Motor neuron (in vitro differentiated cells): ENCODE data around the gene ESCO1. TPM values are rescaled to one million over a fixed set of nuclear protein-coding genes. Genes with fewer than 3 reads are reported as not detected.

Source experiments
- ATAC-seq, 8 experiments: fragments of 200-7000 bp; cut with Tn5 transposase; replicated peaks in 6 of 8; 2 replicates each; pipeline ENCODE4 v1.8.0; 2021; ENCODE audit warnings: mild to moderate bottlenecking in 8 of 8, moderate library complexity in 8 of 8
- H3K27ac ChIP-seq, 2 donors: fragments of 250-450 bp; sonication (Bioruptor Pico); 2 replicates each; pipeline ENCODE4 v1.9.0; 2021; ENCODE audit warnings: antibody characterized with exemption in 2 of 2, mild to moderate bottlenecking in 2 of 2, moderate library complexity in 1 of 2
- H3K4me1 ChIP-seq, 2 donors: fragments of 250-450 bp; sonication (Bioruptor Pico); replicated peaks in 1 of 2; 2 replicates each; pipeline ENCODE4 v1.6.1; 2021; ENCODE audit warnings: antibody characterized with exemption in 2 of 2, mild to moderate bottlenecking in 2 of 2, moderate library complexity in 1 of 2
- H3K4me3 ChIP-seq, 5 donors: fragments of 250-450 bp; sonication (Bioruptor Pico); 2 replicates each; pipeline ENCODE4 v1.9.0; 2021; ENCODE audit warnings: antibody characterized with exemption in 5 of 5, mild to moderate bottlenecking in 5 of 5, moderate library complexity in 4 of 5
- WGBS, 10 experiments: fragments of 450-650 bp; shearing (Covaris generic); methylation state at CpG; one replicate each; pipeline ENCODE4 v1.0.0; 2022; 5-methylcytosine and 5-hydroxymethylcytosine counted together
- in situ Hi-C, 9 experiments: fragments of 400-800 bp; cut with MboI; loops; one replicate each; pipeline ENCODE4 v1.15.0; 2021; ENCODE audit warnings: low sequenced_read_pairs in 9 of 9, low pct_unique_long_range_greater_than_20kb in 2 of 9; ENCODE audit not compliant: unreplicated experiment in 9 of 9
- total RNA-seq, 8 experiments: library from RNA; unstranded; fragments of 300-600 nt; gene quantifications; 2 replicates each; pipeline versions ENCODE4 v1.2.3 to v1.2.4, GENCODE V29; 2022

Gene ESCO1
- total RNA-seq, 8 experiments from 2014 or later = 13.8 to 38.2 (median 24.2) TPM

DNA sequence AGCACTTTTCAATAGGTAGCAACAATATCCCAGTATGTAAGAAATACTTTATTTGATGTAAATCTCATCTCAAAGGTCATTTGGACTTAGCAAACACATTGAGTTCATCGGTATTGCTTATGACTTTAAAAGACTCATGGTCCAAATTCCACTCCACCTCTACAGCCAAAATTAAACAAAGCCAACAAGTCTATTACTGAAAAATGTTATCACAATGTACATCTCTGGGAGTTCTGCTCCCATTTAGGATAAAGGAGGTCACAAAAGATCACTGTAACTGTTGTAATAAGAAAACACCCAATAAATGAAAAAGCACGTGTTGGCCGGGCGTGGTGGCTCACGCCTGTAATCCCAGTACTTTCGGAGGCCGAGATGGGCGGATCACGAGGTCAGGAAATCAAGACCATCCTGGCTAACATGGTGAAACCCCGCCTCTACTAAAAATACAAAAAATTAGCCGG lies 50.0 kb downstream of the ESCO1 start:
- no peak for ATAC-seq
- no peak overlapping the region for H3K4me3 ChIP-seq
- H3K4me1 ChIP-seq = no peaks in the 10 kb centered on the region
- in situ Hi-C loops = no loop called here
- 90 to 100% (median 100%) methylated on average over 2 to 10 of the region's 11 CpGs; no CpG with 5 or more reads in 1 of the 10 experiments for WGBS, 10 experiments
- H3K27ac ChIP-seq = no peak overlapping the region

DNA sequence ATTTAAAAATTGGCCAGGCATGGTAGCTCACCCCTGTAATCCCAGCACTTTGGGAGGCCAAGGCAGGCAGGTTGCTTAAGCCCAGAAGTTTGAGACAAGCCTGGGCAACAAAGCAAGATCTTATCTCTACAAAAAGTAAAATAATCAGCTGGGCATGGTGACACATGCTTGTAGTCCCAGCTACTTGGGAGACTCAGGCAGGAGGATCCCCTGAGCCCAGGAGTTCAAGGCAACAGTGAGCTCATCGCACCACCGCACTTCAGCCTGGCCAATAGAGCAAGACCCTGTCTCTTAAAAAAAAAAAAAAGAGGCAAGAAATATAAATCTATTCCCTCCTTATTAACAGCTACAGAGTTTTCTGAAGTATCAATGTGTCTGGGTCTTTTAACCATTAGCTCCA lies 51.9 kb downstream of the ESCO1 start:
- in situ Hi-C loops = no loop called here
- Histone ChIP-seq H3K27ac (no peak overlapping the region), H3K4me1 (no peaks in the 10 kb centered on the region), H3K4me3 (no peak overlapping the region)
- ATAC-seq = no peak
- WGBS, 10 experiments = 92 to 100% (median 100%) methylated on average over 2 of the region's 2 CpGs; no CpG with 5 or more reads in 3 of the 10 experiments

DNA sequence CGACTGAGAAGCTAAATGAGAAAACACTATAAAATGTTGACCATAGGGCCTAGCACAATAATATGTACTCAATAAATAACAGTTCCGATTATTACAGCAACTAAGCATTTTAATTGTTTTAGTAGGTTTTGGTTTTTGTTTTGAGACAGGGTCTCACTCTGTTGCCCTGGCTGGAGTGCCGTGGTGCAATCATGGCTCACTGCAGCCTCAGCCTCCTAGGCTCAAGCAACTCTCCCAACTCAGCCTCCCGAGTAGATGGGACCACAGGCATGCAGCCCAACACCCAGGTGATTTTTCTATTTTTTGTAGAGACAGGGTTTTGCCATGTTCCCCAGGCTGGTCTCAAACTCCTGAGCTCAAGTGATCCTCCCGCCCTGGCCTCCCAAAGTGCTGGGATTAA lies 54.1 kb downstream of the ESCO1 start:
- H3K27ac ChIP-seq = no peak overlapping the region
- H3K4me1 ChIP-seq = no peaks in the 10 kb centered on the region
- WGBS, 10 experiments = 64 to 100% (median 93%) methylated on average over 1 to 4 of the region's 5 CpGs; no CpG with 5 or more reads in 1 of the 10 experiments
- no peak for ATAC-seq
- in situ Hi-C loops = no loop called here
- H3K4me3 ChIP-seq = no peak overlapping the region

DNA sequence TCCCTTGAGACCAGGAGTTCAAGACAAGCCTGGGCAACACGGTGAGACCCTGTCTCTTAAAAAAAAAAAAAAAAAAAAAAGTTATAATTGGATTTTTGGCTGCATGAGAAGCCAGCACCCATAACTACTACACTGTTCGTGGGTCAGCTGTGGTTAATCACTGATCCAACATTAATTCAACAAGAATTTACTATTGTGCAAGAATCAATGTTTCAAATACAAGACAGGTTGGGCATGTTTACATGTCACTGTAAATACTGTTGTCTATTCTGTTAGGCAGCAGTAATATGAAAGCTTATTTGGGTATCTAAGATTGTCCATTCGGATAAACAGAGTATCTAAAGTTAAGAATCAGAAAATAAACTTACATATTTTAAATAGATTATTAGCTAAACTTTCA lies 62.3 kb downstream of the ESCO1 start:
- ATAC-seq = no peak
- in situ Hi-C loops = no loop called here
- 85 to 100% (median 92%) methylated on average over 1 to 3 of the region's 3 CpGs; no CpG with 5 or more reads in 1 of the 10 experiments for WGBS, 10 experiments
- Histone ChIP-seq H3K27ac (no peak overlapping the region), H3K4me1 (no peaks in the 10 kb centered on the region), H3K4me3 (no peak overlapping the region)

DNA sequence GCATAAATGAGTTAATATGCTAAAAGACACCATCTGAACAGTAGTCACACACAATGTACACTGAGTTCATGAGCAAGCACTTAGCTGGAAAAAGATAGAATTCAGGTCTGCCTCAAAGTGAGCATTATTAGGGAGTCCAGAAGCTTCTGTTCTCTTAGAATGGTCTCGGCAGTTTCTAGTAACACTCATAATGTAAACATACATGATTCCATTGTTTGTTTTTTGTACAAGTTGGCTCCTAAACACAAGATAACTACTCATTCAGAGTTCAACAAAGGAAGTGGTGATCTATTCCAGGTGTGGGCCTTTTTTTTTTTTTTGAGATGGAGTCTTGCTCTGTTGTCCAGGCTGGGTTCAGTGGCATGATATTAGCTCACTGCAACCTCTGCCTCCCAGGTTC lies 66.2 kb downstream of the ESCO1 start:
- no peak for ATAC-seq
- no peak overlapping the region for H3K27ac ChIP-seq
- in situ Hi-C loops = no loop called here
- H3K4me3 ChIP-seq = no peak overlapping the region
- WGBS, 10 experiments = 75 to 100% (median 100%) methylated on average over 1 of the region's 1 CpG; no CpG with 5 or more reads in 3 of the 10 experiments
- H3K4me1 ChIP-seq = no peaks in the 10 kb centered on the region

DNA sequence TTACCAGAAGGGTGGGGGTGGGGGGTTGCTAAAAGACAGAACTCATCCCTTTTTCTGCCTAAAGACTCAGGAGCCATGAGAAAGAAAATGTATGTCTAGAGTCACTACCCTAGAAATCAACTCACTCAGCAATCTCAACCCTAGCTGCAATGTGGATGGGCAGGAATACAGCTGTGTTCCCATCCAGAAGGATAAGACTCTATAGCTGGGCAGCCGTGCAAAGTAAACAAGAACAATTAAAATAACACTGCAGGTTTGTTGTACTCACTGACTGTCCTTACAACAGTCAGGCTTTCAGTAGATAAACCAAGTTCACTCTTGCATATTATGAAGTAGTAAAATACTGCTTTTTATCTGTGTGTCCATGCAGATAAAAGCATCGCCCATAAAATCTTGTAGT lies 74.0 kb downstream of the ESCO1 start:
- no peak for ATAC-seq
- 79 to 100% (median 98%) methylated on average over 1 to 2 of the region's 2 CpGs; no CpG with 5 or more reads in 2 of the 10 experiments for WGBS, 10 experiments
- no peak overlapping the region for H3K27ac ChIP-seq
- no peak overlapping the region for H3K4me3 ChIP-seq
- no peaks in the 10 kb centered on the region for H3K4me1 ChIP-seq
- in situ Hi-C loops = no loop called here

DNA sequence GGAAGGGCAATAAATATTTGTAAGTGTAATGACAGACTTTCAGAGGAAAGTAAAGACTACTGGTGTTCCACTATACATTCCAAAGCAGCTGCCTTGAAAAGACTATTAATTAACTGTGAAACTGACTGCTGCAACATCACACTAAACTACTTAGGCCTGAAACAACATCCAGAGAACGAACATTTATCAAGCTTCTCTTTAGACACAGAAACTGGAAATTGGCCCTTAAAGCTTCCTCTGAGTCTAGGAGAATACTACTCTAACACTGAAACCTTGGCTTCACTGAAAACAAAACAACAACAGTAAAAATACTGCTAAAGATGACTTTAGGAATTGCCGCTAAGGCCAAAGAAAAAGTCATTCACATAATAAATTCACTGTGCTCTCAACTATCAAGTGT lies 74.6 kb downstream of the ESCO1 start:
- Histone ChIP-seq H3K4me3 (no peak overlapping the region), H3K27ac (no peak overlapping the region), H3K4me1 (no peaks in the 10 kb centered on the region)
- no peak for ATAC-seq
- in situ Hi-C loops = no loop called here
- WGBS, 10 experiments = 71 to 100% (median 91%) methylated on average over 1 to 2 of the region's 2 CpGs

DNA sequence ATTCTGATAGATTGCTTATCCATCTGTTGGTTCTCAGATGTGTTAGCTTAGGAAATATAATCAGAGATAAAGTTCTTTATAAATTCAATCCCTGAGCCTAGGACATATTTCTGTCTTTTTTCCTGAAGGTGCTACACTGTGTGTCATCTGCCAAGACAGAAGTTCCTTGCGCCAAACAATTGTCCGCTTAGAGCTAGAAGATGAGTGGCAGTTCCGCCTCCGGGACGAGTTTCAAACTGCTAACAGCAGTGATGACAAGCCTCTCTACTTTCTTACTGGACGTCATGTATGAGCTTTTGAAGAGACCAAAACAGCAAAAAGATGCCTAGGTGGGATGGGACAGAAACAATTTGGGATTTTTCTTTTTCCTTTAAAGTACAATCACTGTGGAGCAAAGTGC lies 78.0 kb downstream of the ESCO1 start:
- in situ Hi-C loops = loop anchor here in 1 of 9 experiments (25.0 kb wide), 1 partner anchor 110 kb away; no protein-coding TSS in a partner anchor
- Histone ChIP-seq H3K27ac (no peak overlapping the region), H3K4me1 (no peaks in the 10 kb centered on the region), H3K4me3 (no peak overlapping the region)
- ATAC-seq = no peak
- 90 to 100% (median 96%) methylated on average over 2 to 6 of the region's 6 CpGs; no CpG with 5 or more reads in 5 of the 10 experiments for WGBS, 10 experiments

DNA sequence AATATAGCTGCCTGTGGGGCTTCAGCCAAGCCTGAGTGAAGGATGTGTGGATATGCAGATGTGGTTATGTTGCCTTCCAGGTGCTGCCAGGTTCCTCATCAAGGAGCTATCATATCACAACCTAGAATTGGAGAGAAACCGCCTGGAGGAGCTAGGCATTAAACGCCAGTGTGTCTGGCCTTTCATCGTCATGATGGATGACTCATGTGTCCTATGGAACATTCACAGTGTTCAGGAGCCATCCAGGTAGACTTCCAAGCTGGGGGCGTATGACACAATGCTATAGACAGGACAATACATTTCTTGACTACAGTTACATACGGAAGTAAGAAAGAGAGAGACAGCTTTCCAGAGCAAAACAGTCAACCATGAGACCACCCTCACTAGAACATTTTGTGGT lies 86.8 kb downstream of the ESCO1 start:
- Histone ChIP-seq H3K4me1 (no peaks in the 10 kb centered on the region), H3K4me3 (no peak overlapping the region), H3K27ac (no peak overlapping the region)
- 91 to 100% (median 100%) methylated on average over 1 to 4 of the region's 5 CpGs; no CpG with 5 or more reads in 3 of the 10 experiments for WGBS, 10 experiments
- in situ Hi-C loops = loop anchor here in 1 of 9 experiments (25.0 kb wide), 1 partner anchor 101 kb away; no protein-coding TSS in a partner anchor
- ATAC-seq = no peak

DNA sequence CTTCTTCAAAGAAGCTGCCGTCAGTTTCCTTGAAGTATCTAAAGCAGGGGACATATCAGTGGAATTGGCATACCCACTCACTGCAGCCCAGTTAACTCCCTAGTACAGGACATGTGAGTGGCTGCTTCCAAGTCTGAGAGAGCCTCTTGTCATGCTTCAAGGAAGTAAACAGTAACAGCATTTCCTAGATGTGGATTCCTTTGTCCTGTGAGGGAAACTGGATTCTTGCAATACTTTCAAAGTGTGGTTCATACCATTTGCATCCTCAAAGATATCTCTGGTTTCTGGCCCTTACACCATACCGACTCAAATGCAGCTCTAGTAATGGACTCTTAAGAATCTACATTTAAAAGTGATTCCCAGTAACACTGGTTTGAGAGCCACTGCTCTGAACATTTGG lies 87.2 kb downstream of the ESCO1 start:
- ATAC-seq = no peak
- H3K27ac ChIP-seq = no peak overlapping the region
- no peaks in the 10 kb centered on the region for H3K4me1 ChIP-seq
- H3K4me3 ChIP-seq = no peak overlapping the region
- in situ Hi-C loops = loop anchor here in 1 of 9 experiments (25.0 kb wide), 1 partner anchor 101 kb away; no protein-coding TSS in a partner anchor
- WGBS, 10 experiments = 88 to 100% (median 100%) methylated on average over 1 to 2 of the region's 2 CpGs; no CpG with 5 or more reads in 5 of the 10 experiments

DNA sequence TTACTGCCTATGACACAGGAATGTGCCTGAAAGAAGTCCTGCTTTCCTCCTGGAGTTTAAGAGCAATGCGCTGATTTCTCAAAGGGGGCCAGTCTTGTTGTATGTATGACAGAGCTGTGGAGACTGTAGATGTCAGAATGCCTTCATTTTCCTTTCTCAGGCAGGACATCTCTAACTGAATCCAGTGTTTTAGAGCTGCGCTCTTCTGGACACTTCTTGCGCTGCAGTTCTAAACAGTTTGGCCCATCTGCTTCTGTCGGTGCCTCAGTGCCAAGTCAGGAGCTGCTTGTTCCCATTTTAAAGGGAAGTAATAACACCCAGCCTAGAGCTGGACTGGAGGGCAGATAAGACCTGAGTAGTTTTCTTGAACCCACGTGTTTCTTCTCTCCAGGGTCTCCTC lies 91.4 kb downstream of the ESCO1 start:
- ATAC-seq = peak in 1 of 8 experiments; percentile 17

DNA sequence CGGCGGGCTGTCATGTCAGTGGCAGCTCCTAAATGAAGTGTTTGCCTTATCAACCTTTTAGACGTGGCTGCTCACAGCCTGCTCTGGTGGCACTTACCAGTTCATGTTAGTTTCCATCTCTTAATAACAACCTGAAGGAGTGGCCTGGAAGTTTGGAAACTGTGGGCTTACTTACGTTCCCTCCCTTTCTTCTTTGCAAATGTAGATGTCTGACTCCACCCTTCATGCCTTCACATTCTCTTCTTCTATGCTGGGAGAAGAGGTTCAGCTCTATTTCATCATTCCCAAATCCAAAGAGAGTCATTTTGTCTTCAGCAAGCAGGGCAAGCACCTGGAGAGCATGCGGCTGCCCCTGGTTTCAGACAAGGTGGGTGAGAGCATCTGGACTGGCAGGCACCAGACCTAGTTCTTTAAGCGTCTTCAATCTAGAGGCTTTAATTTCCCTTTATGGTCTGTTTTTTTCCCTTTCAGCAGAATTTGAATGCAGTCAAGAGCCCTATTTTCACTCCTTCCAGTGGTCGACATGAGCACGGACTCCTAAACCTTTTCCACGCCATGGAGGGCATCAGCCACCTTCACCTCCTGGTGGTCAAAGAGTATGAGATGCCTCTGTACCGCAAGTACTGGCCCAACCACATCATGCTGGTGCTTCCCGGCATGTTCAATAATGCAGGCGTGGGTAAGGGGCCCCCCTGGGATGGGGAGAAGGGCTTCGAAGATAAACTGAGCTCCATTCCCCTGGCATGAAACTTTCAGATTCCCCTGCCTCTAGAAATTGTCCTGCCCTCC lies 92.4 kb downstream of the ESCO1 start:
- no peak overlapping the region for H3K27ac ChIP-seq
- peak in 3 of 8 experiments; percentile 83 to 94 (median 91) for ATAC-seq
- in situ Hi-C loops = loop anchor here in 1 of 9 experiments (25.0 kb wide), 1 partner anchor 96 kb away; no protein-coding TSS in a partner anchor
- H3K4me3 ChIP-seq = no peak overlapping the region
- WGBS, 10 experiments = 0 to 100% (median 83%) methylated on average over 1 to 7 of the region's 13 CpGs
- no peaks in the 10 kb centered on the region for H3K4me1 ChIP-seq

More for the DNA sequence above, 91.4 kb downstream of the ESCO1 start:
- H3K4me1 ChIP-seq = no peaks in the 10 kb centered on the region
- WGBS, 10 experiments = 20 to 100% (median 82%) methylated on average over 1 to 5 of the region's 5 CpGs
- H3K4me3 ChIP-seq = no peak overlapping the region
- H3K27ac ChIP-seq = no peak overlapping the region
- in situ Hi-C loops = loop anchor here in 1 of 9 experiments (25.0 kb wide), 1 partner anchor 97 kb away; no protein-coding TSS in a partner anchor

DNA sequence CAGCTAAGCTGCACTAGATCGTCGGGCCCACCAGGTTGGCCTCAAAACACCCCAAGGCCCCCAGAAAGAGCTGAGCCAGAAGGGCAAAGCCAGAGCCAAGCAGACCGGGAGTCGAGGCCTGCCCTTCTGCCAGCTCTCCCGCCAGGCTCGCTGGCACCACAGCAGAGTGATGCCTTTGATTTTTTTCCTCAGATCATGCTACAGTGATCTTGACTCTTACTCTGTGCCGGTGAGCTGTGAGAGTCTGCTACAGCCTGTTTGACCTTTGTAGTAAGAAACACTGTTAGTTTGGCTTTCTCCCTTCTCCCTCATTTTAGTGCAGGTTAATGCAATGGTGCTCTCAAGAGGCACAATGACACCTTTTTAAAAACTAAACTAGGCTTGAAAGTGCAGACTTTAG lies 97.8 kb downstream of the ESCO1 start:
- Histone ChIP-seq H3K4me1 (no peaks in the 10 kb centered on the region), H3K27ac (no peak overlapping the region), H3K4me3 (no peak overlapping the region)
- ATAC-seq = no peak
- in situ Hi-C loops = loop anchor here in 1 of 9 experiments (25.0 kb wide), 1 partner anchor 90 kb away; no protein-coding TSS in a partner anchor
- 77 to 100% (median 88%) methylated on average over 1 to 4 of the region's 7 CpGs; no CpG with 5 or more reads in 4 of the 10 experiments for whole genome bisulfite sequencing, 10 experiments
